GM19025 (cell line): Measurements from ENCODE around the gene PTTG1.

ENCODE experiments used
- ATAC-seq: cut with Tn5 transposase; IDR thresholded peaks from one replicate; pipeline ENCODE4 v1.9.1; 2021; ENCODE audit warnings: mild to moderate bottlenecking, low read depth, moderate library complexity; ENCODE audit not compliant: unreplicated experiment

PTTG1 gene

DNA sequence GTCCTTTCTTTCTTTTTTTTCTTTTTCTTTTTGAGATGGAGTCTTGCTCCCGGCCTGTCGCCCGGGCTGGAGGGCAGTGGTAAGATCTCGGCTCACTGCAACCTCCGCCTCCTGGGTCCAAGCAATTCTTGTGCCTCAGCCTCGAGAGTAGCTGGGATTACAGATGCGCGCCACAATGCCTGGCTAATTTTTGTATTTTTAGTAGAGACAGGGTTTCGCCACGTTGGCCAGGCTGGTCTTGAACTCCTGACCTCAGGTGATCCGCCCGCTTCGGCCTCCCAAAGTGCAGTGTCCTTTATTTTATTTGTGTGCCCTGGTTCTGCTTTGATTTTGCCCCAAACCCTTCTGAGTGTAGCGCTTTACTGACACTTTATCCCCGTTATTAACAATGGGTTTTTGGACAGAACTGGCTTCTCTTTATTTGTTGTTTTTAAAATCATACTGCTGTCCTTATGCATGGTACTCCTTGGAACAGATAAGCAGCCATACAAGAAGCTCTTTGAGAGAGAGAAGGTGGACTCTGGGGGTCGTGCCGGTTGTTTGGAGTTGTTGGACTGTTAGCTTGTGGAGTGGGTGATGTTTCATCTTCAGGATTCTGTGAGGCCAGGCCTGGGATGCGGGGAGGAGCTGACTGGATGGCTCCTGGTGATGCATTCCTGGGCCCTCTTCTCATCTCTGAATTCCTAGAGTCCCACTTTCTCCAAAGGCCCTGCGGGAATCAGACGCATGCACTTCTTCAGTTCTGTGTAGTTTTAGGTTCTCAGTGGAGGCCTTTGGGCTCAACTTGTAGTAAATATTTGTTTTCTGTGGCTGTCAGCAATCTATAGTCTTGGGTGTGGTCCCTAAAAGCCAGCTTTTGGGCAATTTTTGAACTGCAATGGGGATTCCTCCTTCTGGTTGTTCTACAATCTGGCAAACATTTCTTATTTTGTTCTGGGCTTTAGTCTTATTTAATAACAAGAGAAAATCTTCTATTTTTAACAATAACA is 47.8 kb downstream of the PTTG1 start:
- ATAC-seq: no peak

- ATAC-seq: no peak
Observed at GRCh38 chr5:160470437-160471361, 49.0 kb downstream of the PTTG1 start.

- no peak for ATAC-seq
Observed at GRCh38 chr5:160471761-160472160, 50.1 kb downstream of the PTTG1 start.

- ATAC-seq: no peak
Observed at GRCh38 chr5:160472482-160472881, 50.8 kb downstream of the PTTG1 start.

GRCh38 chr5:160473681-160474080 is 52.0 kb downstream of the PTTG1 start:
- ATAC-seq: no peak

GRCh38 chr5:160474084-160474483 is 52.4 kb downstream of the PTTG1 start:
- ATAC-seq: no peak

- ATAC-seq: no peak
Observed at GRCh38 chr5:160475864-160476438, 54.3 kb downstream of the PTTG1 start.

DNA sequence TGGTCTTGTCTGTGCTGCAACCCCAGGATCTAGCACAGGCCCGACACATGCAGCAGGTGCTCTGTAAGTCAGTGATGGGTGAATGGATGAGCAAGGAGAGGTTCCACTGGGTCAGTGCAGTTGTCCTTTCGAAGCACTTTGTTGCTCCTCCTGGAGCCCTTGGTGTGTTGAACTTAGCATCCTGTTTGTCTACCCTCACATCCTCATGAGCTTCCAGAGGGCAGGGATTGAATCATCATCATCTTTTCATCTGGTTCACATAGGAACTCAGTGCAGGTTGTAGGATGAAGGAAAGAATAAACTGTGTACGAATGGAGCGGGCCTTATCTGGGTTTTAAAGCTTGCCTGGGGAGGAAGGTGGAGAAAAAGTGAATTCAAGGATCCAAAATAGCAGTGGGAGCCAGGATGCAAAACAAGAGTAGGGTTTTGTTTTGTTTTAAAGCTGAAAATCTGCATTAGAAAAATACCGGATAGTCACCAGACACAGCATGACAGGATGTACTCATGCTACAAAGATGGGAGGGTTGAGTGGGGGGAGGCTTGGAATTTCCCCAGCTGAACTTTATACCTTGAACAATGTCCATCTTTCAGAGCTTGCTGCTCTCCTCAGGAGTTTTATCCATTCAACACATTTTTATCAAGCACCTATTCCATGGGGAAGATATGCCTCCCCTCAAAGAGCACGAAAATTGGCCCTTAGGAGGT is 55.8 kb downstream of the PTTG1 start:
- ATAC-seq: no peak

- no peak for ATAC-seq
Observed at GRCh38 chr5:160478163-160478562, 56.5 kb downstream of the PTTG1 start.
